DOHH2 (cell line): Measurements from ENCODE around the gene SLC38A9.

Source experiments
- EZH2phosphoT487 ChIP-seq: fragments of 200-600 bp; sonication (generic); IDR thresholded peaks from 2 replicates; pipeline ENCODE4 v1.6.1; 2017; ENCODE audit warnings: borderline replicate concordance, mild to moderate bottlenecking, antibody characterized with exemption, low read length, moderate library complexity, mixed read lengths
- TF ChIP-seq, protein P1 (sequence below): fragments of 200-600 bp; sonication (generic); IDR thresholded peaks from one replicate; pipeline ENCODE4 v1.5.1; 2014; ENCODE audit warnings: antibody characterized with exemption, mild to moderate bottlenecking, low read depth, low read length; ENCODE audit not compliant: poor library complexity, severe bottlenecking

DNA sequence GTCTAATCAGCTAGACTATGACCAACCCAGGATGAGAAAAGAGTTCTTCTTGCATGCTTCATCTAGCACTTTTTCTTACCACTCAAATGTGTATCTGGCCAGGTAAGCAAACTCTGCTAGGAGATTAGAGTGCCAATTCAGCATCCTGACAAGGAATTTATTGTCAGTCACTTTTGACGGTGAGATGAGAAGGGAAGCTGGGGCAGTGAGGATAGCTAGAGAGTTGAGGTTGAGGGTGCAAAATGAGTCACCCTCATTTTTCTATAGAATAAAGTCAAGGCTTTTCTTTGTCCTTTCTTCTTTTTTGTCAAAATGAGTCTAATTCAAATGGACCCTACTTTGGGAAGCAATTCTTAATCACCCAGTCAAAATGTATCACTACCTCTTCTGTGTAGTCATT is 102.7 kb downstream of the SLC38A9 start:
- TF ChIP-seq, protein P1, sequence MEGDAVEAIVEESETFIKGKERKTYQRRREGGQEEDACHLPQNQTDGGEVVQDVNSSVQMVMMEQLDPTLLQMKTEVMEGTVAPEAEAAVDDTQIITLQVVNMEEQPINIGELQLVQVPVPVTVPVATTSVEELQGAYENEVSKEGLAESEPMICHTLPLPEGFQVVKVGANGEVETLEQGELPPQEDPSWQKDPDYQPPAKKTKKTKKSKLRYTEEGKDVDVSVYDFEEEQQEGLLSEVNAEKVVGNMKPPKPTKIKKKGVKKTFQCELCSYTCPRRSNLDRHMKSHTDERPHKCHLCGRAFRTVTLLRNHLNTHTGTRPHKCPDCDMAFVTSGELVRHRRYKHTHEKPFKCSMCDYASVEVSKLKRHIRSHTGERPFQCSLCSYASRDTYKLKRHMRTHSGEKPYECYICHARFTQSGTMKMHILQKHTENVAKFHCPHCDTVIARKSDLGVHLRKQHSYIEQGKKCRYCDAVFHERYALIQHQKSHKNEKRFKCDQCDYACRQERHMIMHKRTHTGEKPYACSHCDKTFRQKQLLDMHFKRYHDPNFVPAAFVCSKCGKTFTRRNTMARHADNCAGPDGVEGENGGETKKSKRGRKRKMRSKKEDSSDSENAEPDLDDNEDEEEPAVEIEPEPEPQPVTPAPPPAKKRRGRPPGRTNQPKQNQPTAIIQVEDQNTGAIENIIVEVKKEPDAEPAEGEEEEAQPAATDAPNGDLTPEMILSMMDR = no peak
- TF ChIP-seq EZH2phosphoT487 = no peak
